HCT116 (cell line): ENCODE measurements around the gene GPRC5A. TPM values are rescaled to one million over a fixed set of nuclear protein-coding genes. Genes with fewer than 3 reads are reported as not detected.

Experiments used
- ATAC-seq: fragments of 200-7000 bp; cut with Tn5 transposase; 2 replicates; pipeline ENCODE4 v1.9.1; 2020; ENCODE audit warnings: mild to moderate bottlenecking, moderate library complexity
- BruUV-seq: library from RNA; stranded (reverse); fragments of 400-500 nt; replicated peaks from 2 replicates; lab custom pipeline; 2021; lab: Mats Ljungman, UMichigan
- CTCF ChIA-PET: fragments of 300-600 bp; sonication (Branson Sonifier 250); formaldehyde crosslinking; loops from one replicate; lab custom pipeline; 2021; ENCODE audit warnings: antibody characterized with exemption; lab: Charles Lee
- POLR2A ChIA-PET: fragments of 300-600, 350-600 bp; sonication (Branson Sonifier 250); formaldehyde crosslinking; loops from one replicate; lab custom pipeline; 2021; ENCODE audit warnings: antibody characterized with exemption; lab: Charles Lee
- RAD21 ChIA-PET, 2 experiments: fragments of 300-600 bp; sonication (Branson Sonifier 250); formaldehyde crosslinking; loops; one replicate each; lab custom pipeline; 2023; ENCODE audit warnings: low total read pairs in 2 of 2; ENCODE audit not compliant: uncharacterized antibody in 2 of 2, unreplicated experiment in 2 of 2, low non-redundant PET in 1 of 2; lab: Charles Lee
- DNase-seq: peaks from one replicate; pipeline ENCODE4 v3.0.0-alpha.2; 2010; ENCODE audit warnings: low read depth, low spot score
- H2AFZ ChIP-seq: fragments of 200-600 bp; shearing (Covaris generic), sonication (generic); 2 replicates; pipeline ENCODE4 v1.6.1; 2017; ENCODE audit warnings: low read depth, mixed run types, mixed read lengths, antibody characterized with exemption, low read length; ENCODE audit not compliant: poor library complexity, severe bottlenecking
- H3K27ac ChIP-seq: 2 replicates; pipeline ENCODE4 v1.5.1; 2012; ENCODE audit warnings: low read depth, low read length
- H3K27me3 ChIP-seq: fragments of 200-600 bp; sonication (generic); 2 replicates; pipeline ENCODE4 v1.6.1; 2016; ENCODE audit warnings: mixed run types, low read length, mixed read lengths; ENCODE audit not compliant: insufficient read depth
- H3K36me3 ChIP-seq, 2 experiments: fragments of 200-500 bp in 1 of 2; fragments of 200-600 bp in 1 of 2; sonication (Bioruptor generic) in 1 of 2; sonication (generic) in 1 of 2; 2 replicates each; pipeline versions ENCODE4 v1.5.1 to v1.6.1; 2014 to 2016; ENCODE audit warnings: low read length in 2 of 2, inconsistent platforms in 1 of 2, mixed read lengths in 1 of 2, mixed run types in 1 of 2; ENCODE audit not compliant: insufficient read depth in 2 of 2, control insufficient read depth in 1 of 2
- H3K4me1 ChIP-seq, 2 experiments: fragments of 200-600 bp in 1 of 2; sonication (generic) in 1 of 2; 2 replicates each; pipeline versions ENCODE4 v1.5.1 to v1.6.1; 2012 to 2017; ENCODE audit warnings: low read length in 2 of 2, inconsistent platforms in 1 of 2, mild to moderate bottlenecking in 1 of 2, mixed read lengths in 1 of 2, mixed run types in 1 of 2, moderate library complexity in 1 of 2; ENCODE audit not compliant: insufficient read depth in 2 of 2, control insufficient read depth in 1 of 2
- H3K4me2 ChIP-seq: fragments of 200-600 bp; sonication (generic); 2 replicates; pipeline ENCODE4 v1.6.1; 2017; ENCODE audit warnings: mixed run types, low read length, mixed read lengths
- H3K4me3 ChIP-seq, 2 experiments: fragments of 200-600 bp in 1 of 2; sonication (generic) in 1 of 2; replicated peaks in 1 of 2; 2 replicates each; pipeline ENCODE4 v1.5.1; 2011 to 2016; ENCODE audit warnings: low read length in 2 of 2, control low read depth in 1 of 2, low read depth in 1 of 2, mild to moderate bottlenecking in 1 of 2, mixed read lengths in 1 of 2, mixed run types in 1 of 2
- H3K79me2 ChIP-seq: fragments of 200-600 bp; sonication (generic); 2 replicates; pipeline ENCODE4 v1.6.1; 2017; ENCODE audit warnings: mild to moderate bottlenecking, mixed run types, low read length, moderate library complexity, mixed read lengths; ENCODE audit not compliant: insufficient read depth
- H3K9ac ChIP-seq: fragments of 200-600 bp; sonication (generic); 2 replicates; pipeline ENCODE4 v1.6.1; 2016; ENCODE audit warnings: low read length, mixed read lengths
- H3K9me2 ChIP-seq: fragments of 200-600 bp; sonication (generic), shearing (Covaris generic); 2 replicates; pipeline ENCODE4 v1.6.1; 2017; ENCODE audit warnings: mixed run types, mild to moderate bottlenecking, moderate library complexity; ENCODE audit not compliant: insufficient read depth
- H3K9me3 ChIP-seq, 2 experiments: fragments of 200-500 bp in 1 of 2; fragments of 200-600 bp in 1 of 2; sonication (Bioruptor generic) in 1 of 2; sonication (generic) in 1 of 2; 2 replicates each; pipeline ENCODE4 v1.6.1; 2014 to 2017; ENCODE audit warnings: low read length in 2 of 2, mixed read lengths in 2 of 2, inconsistent platforms in 1 of 2, low read depth in 1 of 2, mild to moderate bottlenecking in 1 of 2, mixed run types in 1 of 2, moderate library complexity in 1 of 2; ENCODE audit not compliant: control insufficient read depth in 1 of 2, insufficient read depth in 1 of 2
- H4K20me1 ChIP-seq: fragments of 200-600 bp; sonication (generic), shearing (Covaris generic); 2 replicates; pipeline ENCODE4 v1.6.1; 2017; ENCODE audit warnings: mixed run types, mild to moderate bottlenecking, moderate library complexity; ENCODE audit not compliant: insufficient read depth
- CBX3 ChIP-seq: IDR thresholded peaks from 2 replicates; pipeline ENCODE4 v1.6.1; 2012; ENCODE audit warnings: low read depth
- EGR1 ChIP-seq: IDR thresholded peaks from 2 replicates; pipeline ENCODE4 v1.6.1; 2012; ENCODE audit warnings: low read depth
- EZH2 ChIP-seq: fragments of 200-600 bp; sonication (generic); IDR thresholded peaks from 2 replicates; pipeline ENCODE4 v1.6.1; 2017; ENCODE audit warnings: antibody characterized with exemption, mixed run types
- EZH2phosphoT487 ChIP-seq: fragments of 200-600 bp; IDR thresholded peaks from 2 replicates; pipeline ENCODE4 v1.6.1; 2018; ENCODE audit warnings: antibody characterized with exemption, borderline replicate concordance
- FOSL1 ChIP-seq: IDR thresholded peaks from 2 replicates; pipeline ENCODE4 v1.6.1; 2012; ENCODE audit warnings: low read depth
- POLR2A ChIP-seq: IDR thresholded peaks from 2 replicates; pipeline ENCODE4 v1.7.0; 2011; ENCODE audit warnings: borderline replicate concordance; ENCODE audit not compliant: insufficient read depth, insufficient read length; ENCODE audit errors: extremely low read depth
- RAD21 ChIP-seq: IDR thresholded peaks from 2 replicates; pipeline ENCODE4 v1.6.1; 2012; ENCODE audit warnings: low read depth, mild to moderate bottlenecking
- SIN3A ChIP-seq: IDR thresholded peaks from 2 replicates; pipeline ENCODE4 v1.6.1; 2012; ENCODE audit warnings: low read depth
- SP1 ChIP-seq: IDR thresholded peaks from 2 replicates; pipeline ENCODE4 v1.6.1; 2012; ENCODE audit warnings: low read depth
- ZFX ChIP-seq: fragments of 450-650 bp; IDR thresholded peaks from 2 replicates; pipeline ENCODE4 v1.6.1; 2017
- ZNF274 ChIP-seq: fragments of 200-500 bp; sonication (Bioruptor generic); IDR thresholded peaks from 2 replicates; pipeline ENCODE4 v1.6.1; 2014; ENCODE audit warnings: mild to moderate bottlenecking, low read depth, low read length, inconsistent platforms
- intact Hi-C: fragments of 100-400 bp; cut with micrococcal nuclease; formaldehyde crosslinking; loops from 2 replicates; pipeline ENCODE4 v1.10.0; 2022
- total RNA-seq: library from RNA; stranded (reverse); gene quantifications from one replicate; pipeline ENCODE4 v1.2.1, GENCODE V29; 2021; ENCODE audit not compliant: unreplicated experiment
- TF ChIP-seq, protein P1 (sequence below): IDR thresholded peaks from 2 replicates; pipeline ENCODE4 v1.6.1; 2011; ENCODE audit warnings: mild to moderate bottlenecking, low read length, moderate library complexity; ENCODE audit not compliant: insufficient replicate concordance; ENCODE audit errors: extremely low read depth
- TF ChIP-seq, protein P2 (sequence below), 3 experiments: fragments of 200-600 bp in 1 of 3; sonication (generic) in 1 of 3; IDR thresholded peaks in 2 of 3; conservative IDR thresholded peaks in 1 of 3; 2 replicates each; pipeline ENCODE4 v1.5.1; 2012 to 2017; ENCODE audit warnings: low read depth in 2 of 3, low read length in 2 of 3, antibody characterized with exemption in 1 of 3, borderline replicate concordance in 1 of 3, control low read depth in 1 of 3, mild to moderate bottlenecking in 1 of 3, mixed read lengths in 1 of 3, mixed run types in 1 of 3, moderate library complexity in 1 of 3; ENCODE audit not compliant: insufficient read depth in 1 of 3
- TF ChIP-seq, protein P3 (sequence below): IDR thresholded peaks from 2 replicates; pipeline ENCODE4 v1.6.1; 2012; ENCODE audit warnings: low read depth
- TF ChIP-seq, protein P4 (sequence below): IDR thresholded peaks from 2 replicates; pipeline ENCODE4 v1.6.1; 2012

The GPRC5A gene
- total RNA-seq, 1 experiment from 2014 or later: 305 TPM

DNA sequence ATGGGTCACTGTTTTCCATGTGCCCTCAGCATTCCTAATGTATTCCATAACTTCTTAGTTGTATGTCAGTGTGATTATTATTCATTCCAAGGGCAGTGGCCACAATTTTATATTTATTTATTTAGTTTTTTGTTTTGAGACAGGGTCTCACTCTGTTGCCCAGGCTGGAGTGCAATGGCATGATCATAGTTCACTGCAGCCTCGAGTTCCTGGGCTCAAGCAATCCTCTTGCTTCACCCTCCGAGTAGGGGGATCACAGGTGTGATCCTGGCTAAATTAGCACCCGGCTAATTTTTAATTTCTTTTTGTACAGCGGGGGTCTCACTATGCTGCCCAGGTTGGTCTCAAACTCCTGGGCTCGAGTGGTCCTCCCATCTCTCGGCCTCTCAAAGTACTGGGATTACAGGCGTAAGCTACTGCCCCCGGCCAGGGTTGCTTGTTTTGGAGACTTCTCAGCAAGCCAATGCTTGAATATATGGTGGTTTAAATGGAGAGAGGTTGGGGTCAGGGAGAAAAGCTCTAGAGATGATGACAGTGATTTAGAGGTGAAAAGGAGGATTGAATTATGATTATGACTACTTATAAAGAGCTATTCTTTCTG, 7.6 kb downstream of the GPRC5A start:
- CTCF ChIA-PET: interaction anchor here (1.2 kb wide), 1 partner anchor 61 kb away, joined by 4 read pairs; no protein-coding TSS in a partner anchor
- peaks cover 51% of the 10 kb centered on the region for H4K20me1 ChIP-seq
- peak overlapping the region in 1 of 2 experiments; percentile 1; a peak in 1 of 4 replicates for H3K4me3 ChIP-seq
- H3K9ac ChIP-seq: peak overlapping the region; percentile 30
- H3K36me3 ChIP-seq: peaks cover 0 to 27% of the 10 kb centered on the region in 2 experiments; a peak in 1 of 4 replicates
- H3K27me3 ChIP-seq: no peaks in the 10 kb centered on the region
- RAD21 ChIA-PET: interaction anchor here in 1 of 2 experiments (1.0 kb wide), 1 partner anchor 62 kb away, joined by 3 read pairs; no protein-coding TSS in a partner anchor
- no peaks in the 10 kb centered on the region for H3K9me3 ChIP-seq
- intact Hi-C loops: loop anchor here (10.0 kb wide), 1 partner anchor 174 kb away; no protein-coding TSS in a partner anchor
- H3K27ac ChIP-seq: peak overlapping the region; percentile 23; the same call in 1 of the 2 replicates
- H3K4me1 ChIP-seq: peaks cover 93 to 99% of the 10 kb centered on the region in 2 experiments
- no TSS peak for BruUV-seq
- peaks cover 99% of the 10 kb centered on the region for H3K79me2 ChIP-seq
- DNase-seq: no peak
- no peak for ATAC-seq
- TF ChIP-seq SP1 (no peak), EZH2phosphoT487 (no peak), ZNF274 (no peak), CBX3 (no peak), POLR2A (no peak), SIN3A (no peak), FOSL1 (no peak), EZH2 (no peak), RAD21 (no peak), EGR1 (no peak), ZFX (no peak)
- TF ChIP-seq, protein P1, sequence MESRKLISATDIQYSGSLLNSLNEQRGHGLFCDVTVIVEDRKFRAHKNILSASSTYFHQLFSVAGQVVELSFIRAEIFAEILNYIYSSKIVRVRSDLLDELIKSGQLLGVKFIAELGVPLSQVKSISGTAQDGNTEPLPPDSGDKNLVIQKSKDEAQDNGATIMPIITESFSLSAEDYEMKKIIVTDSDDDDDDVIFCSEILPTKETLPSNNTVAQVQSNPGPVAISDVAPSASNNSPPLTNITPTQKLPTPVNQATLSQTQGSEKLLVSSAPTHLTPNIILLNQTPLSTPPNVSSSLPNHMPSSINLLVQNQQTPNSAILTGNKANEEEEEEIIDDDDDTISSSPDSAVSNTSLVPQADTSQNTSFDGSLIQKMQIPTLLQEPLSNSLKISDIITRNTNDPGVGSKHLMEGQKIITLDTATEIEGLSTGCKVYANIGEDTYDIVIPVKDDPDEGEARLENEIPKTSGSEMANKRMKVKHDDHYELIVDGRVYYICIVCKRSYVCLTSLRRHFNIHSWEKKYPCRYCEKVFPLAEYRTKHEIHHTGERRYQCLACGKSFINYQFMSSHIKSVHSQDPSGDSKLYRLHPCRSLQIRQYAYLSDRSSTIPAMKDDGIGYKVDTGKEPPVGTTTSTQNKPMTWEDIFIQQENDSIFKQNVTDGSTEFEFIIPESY: no peak
- TF ChIP-seq, protein P2, sequence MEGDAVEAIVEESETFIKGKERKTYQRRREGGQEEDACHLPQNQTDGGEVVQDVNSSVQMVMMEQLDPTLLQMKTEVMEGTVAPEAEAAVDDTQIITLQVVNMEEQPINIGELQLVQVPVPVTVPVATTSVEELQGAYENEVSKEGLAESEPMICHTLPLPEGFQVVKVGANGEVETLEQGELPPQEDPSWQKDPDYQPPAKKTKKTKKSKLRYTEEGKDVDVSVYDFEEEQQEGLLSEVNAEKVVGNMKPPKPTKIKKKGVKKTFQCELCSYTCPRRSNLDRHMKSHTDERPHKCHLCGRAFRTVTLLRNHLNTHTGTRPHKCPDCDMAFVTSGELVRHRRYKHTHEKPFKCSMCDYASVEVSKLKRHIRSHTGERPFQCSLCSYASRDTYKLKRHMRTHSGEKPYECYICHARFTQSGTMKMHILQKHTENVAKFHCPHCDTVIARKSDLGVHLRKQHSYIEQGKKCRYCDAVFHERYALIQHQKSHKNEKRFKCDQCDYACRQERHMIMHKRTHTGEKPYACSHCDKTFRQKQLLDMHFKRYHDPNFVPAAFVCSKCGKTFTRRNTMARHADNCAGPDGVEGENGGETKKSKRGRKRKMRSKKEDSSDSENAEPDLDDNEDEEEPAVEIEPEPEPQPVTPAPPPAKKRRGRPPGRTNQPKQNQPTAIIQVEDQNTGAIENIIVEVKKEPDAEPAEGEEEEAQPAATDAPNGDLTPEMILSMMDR (IDR thresholded peaks at IDR 0.05 in 2 of 3, conservative IDR thresholded peaks at IDR 0.05 in 1 of 3; ENCODE audit: borderline replicate concordance in 1 of 3, insufficient read depth in 1 of 3, low read depth in 2 of 3, low read length in 2 of 3): no peak
- TF ChIP-seq, protein P3, sequence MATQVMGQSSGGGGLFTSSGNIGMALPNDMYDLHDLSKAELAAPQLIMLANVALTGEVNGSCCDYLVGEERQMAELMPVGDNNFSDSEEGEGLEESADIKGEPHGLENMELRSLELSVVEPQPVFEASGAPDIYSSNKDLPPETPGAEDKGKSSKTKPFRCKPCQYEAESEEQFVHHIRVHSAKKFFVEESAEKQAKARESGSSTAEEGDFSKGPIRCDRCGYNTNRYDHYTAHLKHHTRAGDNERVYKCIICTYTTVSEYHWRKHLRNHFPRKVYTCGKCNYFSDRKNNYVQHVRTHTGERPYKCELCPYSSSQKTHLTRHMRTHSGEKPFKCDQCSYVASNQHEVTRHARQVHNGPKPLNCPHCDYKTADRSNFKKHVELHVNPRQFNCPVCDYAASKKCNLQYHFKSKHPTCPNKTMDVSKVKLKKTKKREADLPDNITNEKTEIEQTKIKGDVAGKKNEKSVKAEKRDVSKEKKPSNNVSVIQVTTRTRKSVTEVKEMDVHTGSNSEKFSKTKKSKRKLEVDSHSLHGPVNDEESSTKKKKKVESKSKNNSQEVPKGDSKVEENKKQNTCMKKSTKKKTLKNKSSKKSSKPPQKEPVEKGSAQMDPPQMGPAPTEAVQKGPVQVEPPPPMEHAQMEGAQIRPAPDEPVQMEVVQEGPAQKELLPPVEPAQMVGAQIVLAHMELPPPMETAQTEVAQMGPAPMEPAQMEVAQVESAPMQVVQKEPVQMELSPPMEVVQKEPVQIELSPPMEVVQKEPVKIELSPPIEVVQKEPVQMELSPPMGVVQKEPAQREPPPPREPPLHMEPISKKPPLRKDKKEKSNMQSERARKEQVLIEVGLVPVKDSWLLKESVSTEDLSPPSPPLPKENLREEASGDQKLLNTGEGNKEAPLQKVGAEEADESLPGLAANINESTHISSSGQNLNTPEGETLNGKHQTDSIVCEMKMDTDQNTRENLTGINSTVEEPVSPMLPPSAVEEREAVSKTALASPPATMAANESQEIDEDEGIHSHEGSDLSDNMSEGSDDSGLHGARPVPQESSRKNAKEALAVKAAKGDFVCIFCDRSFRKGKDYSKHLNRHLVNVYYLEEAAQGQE: no peak
- TF ChIP-seq, protein P4, sequence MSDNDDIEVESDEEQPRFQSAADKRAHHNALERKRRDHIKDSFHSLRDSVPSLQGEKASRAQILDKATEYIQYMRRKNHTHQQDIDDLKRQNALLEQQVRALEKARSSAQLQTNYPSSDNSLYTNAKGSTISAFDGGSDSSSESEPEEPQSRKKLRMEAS: no peak
- no peaks in the 10 kb centered on the region for H3K9me2 ChIP-seq
- peak overlapping the region; percentile 65 for H3K4me2 ChIP-seq
- POLR2A ChIA-PET: interaction anchor here (0.6 to 3.7 kb wide), 9 partner anchors 7 to 297 kb away, joined by 3 to 34 read pairs (median 4); partner anchors contain the start of genes EMP1 and GPRC5A
- H2AFZ ChIP-seq: no peak overlapping the region
